HS-5 (cell line): ENCODE measurements around the gene CLHC1.
"Not testable (repeated sequence)": the region's sequence is repeated elsewhere in the genome, so short reads cannot be mapped to it uniquely, and the experiment has no call there.

Experiments
- DNase-seq: peaks from one replicate; pipeline ENCODE4 v3.0.0-alpha.2; 2012; ENCODE audit warnings: low read depth

CLHC1 gene

DNA sequence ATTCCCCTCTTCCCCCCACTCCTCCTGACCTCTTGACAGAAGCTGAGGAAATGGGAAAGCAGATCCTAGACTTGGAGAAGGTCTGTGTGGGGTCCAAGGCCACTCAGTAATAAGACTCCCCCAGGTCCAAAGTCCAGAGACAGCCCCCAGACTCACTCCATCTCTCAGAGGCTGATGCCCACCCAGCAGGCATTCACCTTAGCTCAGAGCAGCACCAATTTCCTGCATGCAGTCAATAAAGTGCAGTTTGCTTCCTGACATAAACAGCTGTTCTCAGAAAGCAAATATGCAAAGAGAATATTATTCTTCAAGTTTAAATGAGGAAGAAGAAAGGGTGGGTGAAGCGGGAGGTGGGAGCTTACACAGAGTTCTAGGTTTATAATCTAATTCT is 97.8 kb downstream of the CLHC1 start:
- DNase-seq, result no peak

DNA sequence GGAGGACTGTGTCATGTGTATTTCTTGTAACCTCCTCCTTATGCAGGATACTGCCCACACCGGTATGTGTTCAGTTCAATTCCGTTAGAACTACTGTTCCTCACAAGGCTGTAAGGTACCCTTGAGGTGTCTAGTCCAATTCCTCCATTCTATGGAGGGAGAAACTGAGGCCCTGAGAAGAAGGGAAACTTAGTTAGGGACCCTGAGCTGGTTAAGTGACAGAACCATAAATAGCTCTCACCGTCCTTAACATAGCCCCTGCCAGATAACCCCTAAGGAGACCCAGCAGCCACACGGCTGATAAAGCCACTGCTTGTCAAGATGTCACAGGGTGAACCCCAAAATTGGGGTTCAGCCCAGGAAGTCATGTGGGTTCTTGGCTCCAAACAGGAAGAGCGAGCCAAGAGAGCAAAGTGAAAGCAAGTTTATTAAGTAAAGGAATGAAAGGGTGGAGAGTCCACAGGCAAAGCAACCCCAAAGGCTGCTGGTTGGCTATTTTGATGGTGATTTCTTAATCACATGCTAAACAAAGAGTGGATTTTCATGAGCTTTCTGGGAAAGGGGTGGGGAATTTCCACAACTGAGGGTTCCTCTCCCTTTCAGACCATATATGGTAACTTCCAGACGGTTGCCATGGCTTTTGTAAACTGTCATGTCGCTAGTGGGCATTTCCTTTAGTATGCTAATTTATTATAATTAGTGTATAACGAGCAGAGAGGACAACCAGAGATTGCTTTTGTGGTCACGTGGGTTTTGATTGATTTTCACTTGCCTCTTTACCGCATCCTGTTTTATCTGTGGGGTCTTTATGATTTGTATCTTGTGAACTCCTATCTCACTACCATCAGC is 98.4 kb downstream of the CLHC1 start:
- DNase-seq, result no peak

GRCh38 chr2:55130849-55131248 is 101.2 kb downstream of the CLHC1 start:
- DNase-seq, result no peak

GRCh38 chr2:55126643-55127042 is 105.5 kb downstream of the CLHC1 start:
- not testable (repeated sequence) for DNase-seq
